GM12878 (cell line): ENCODE results near the gene PTPN12. TPM values are rescaled to one million over a fixed set of nuclear protein-coding genes. Genes with fewer than 3 reads are reported as not detected.

ENCODE experiments used
- ATAC-seq: fragments of 200-7000 bp; cut with Tn5 transposase; 3 replicates; pipeline ENCODE4 v1.9.1; 2020; ENCODE audit warnings: mild to moderate bottlenecking, moderate library complexity
- BruUV-seq: library from RNA; stranded (reverse); fragments of 400-500 nt; replicated peaks from 2 replicates; lab custom pipeline; 2021; lab: Mats Ljungman, UMichigan
- CTCF ChIA-PET: fragments of 300-600 bp; sonication (Branson Sonifier 250); formaldehyde crosslinking; extraction: SDS; loops from one replicate; lab custom pipeline; 2021; ENCODE audit warnings: inconsistent platforms; lab: Yijun Ruan, JAX
- POLR2A ChIA-PET: fragments of 350-600 bp; formaldehyde crosslinking; extraction: SDS; loops from one replicate; lab custom pipeline; 2021; ENCODE audit warnings: inconsistent platforms; lab: Charles Lee
- RAD21 ChIA-PET: fragments of 300-600 bp; sonication (Branson Sonifier 250); formaldehyde crosslinking; loops from one replicate; lab custom pipeline; 2023; ENCODE audit warnings: antibody characterized with exemption; ENCODE audit not compliant: unreplicated experiment; lab: Charles Lee
- SMC1A ChIA-PET: fragments of 300-600 bp; sonication (Branson Sonifier 250); formaldehyde crosslinking; loops from one replicate; lab custom pipeline; 2023; ENCODE audit not compliant: unreplicated experiment, uncharacterized antibody; lab: Charles Lee
- DNase-seq: peaks from one replicate; pipeline ENCODE4 v3.0.0-alpha.2; 2011; ENCODE audit warnings: low read depth, low spot score
- FAIRE-seq: peaks from 3 replicates; lab custom pipeline; 2011; peaks lifted over from hg19 to GRCh38; lab: Jason Lieb, UNC
- H2AFZ ChIP-seq: 2 replicates; pipeline ENCODE4 v1.6.0; 2011; ENCODE audit warnings: low read depth, low read length, control low read depth; ENCODE audit not compliant: control insufficient read depth
- H3K27ac ChIP-seq: 2 replicates; pipeline ENCODE4 v1.5.1; 2011; ENCODE audit warnings: control low read depth; ENCODE audit not compliant: control insufficient read depth, insufficient read depth
- H3K27me3 ChIP-seq, 2 experiments: replicated peaks in 1 of 2; 2 replicates each; pipeline versions ENCODE4 v1.6.0 to v1.6.1; 2011; ENCODE audit warnings: low read length in 1 of 2; ENCODE audit not compliant: control insufficient read depth in 2 of 2, insufficient read depth in 2 of 2
- H3K36me3 ChIP-seq, 2 experiments: 2 replicates each; pipeline ENCODE4 v1.5.1; 2011; ENCODE audit warnings: low read length in 1 of 2; ENCODE audit not compliant: control insufficient read depth in 2 of 2, insufficient read depth in 2 of 2
- H3K4me1 ChIP-seq: 2 replicates; pipeline ENCODE4 v1.6.1; 2011; ENCODE audit warnings: mild to moderate bottlenecking, low read length, moderate library complexity, mixed read lengths; ENCODE audit not compliant: control insufficient read depth, insufficient read depth
- H3K4me2 ChIP-seq: 2 replicates; pipeline ENCODE4 v1.6.0; 2011; ENCODE audit warnings: control low read depth; ENCODE audit not compliant: control insufficient read depth, insufficient read depth
- H3K4me3 ChIP-seq: fragments of 200-600 bp; sonication (generic); 2 replicates; pipeline ENCODE4 v1.5.1; 2016
- H3K79me2 ChIP-seq: 2 replicates; pipeline ENCODE4 v1.6.0; 2011; ENCODE audit warnings: low read length; ENCODE audit not compliant: control insufficient read depth, insufficient read depth
- H3K9ac ChIP-seq: 2 replicates; pipeline ENCODE4 v1.8.0; 2011; ENCODE audit warnings: low read length, control low read depth, mixed read lengths; ENCODE audit not compliant: control insufficient read depth, insufficient read depth
- H3K9me3 ChIP-seq: replicated peaks from 3 replicates; pipeline ENCODE4 v1.5.1; 2011; ENCODE audit warnings: mild to moderate bottlenecking, low read length; ENCODE audit not compliant: control insufficient read depth, insufficient read depth
- H4K20me1 ChIP-seq: 2 replicates; pipeline ENCODE4 v1.6.0; 2011; ENCODE audit not compliant: control insufficient read depth, insufficient read depth
- BMI1 ChIP-seq: fragments of 450-650 bp; IDR thresholded peaks from 2 replicates; pipeline ENCODE4 v1.6.1; 2016; ENCODE audit warnings: mild to moderate bottlenecking, moderate library complexity, borderline replicate concordance
- CBX5 ChIP-seq: sonication (generic); IDR thresholded peaks from 2 replicates; pipeline ENCODE4 v1.6.1; 2016; ENCODE audit warnings: low read depth, moderate library complexity, mild to moderate bottlenecking, inconsistent platforms
- EGR1 ChIP-seq, 2 experiments: IDR thresholded peaks; 1 replicate in 1 of 2; 2 replicates in 1 of 2; pipeline ENCODE4 v1.6.1; 2011 to 2012; ENCODE audit warnings: low read depth in 2 of 2, low read length in 2 of 2, borderline replicate concordance in 1 of 2, mild to moderate bottlenecking in 1 of 2, moderate library complexity in 1 of 2
- FOXM1 ChIP-seq: IDR thresholded peaks from 2 replicates; pipeline ENCODE4 v1.6.1; 2012; ENCODE audit warnings: low read depth, mild to moderate bottlenecking, inconsistent platforms, low read length, moderate library complexity
- HDGF ChIP-seq: fragments of 450-650 bp; IDR thresholded peaks from 2 replicates; pipeline ENCODE4 v1.6.1; 2016; ENCODE audit warnings: antibody characterized with exemption
- NBN ChIP-seq: fragments of 450-650 bp; IDR thresholded peaks from 2 replicates; pipeline ENCODE4 v1.6.1; 2016
- NFYA ChIP-seq: IDR thresholded peaks from 2 replicates; pipeline ENCODE4 v1.6.1; 2011; ENCODE audit warnings: low read depth, mild to moderate bottlenecking, low read length, improper control_type of control experiment, borderline replicate concordance
- NFYB ChIP-seq: IDR thresholded peaks from 2 replicates; pipeline ENCODE4 v1.6.1; 2011; ENCODE audit warnings: low read depth, mild to moderate bottlenecking, low read length, improper control_type of control experiment, moderate library complexity; ENCODE audit not compliant: insufficient read depth
- RFX5 ChIP-seq: IDR thresholded peaks from 2 replicates; pipeline ENCODE4 v1.6.1; 2011; ENCODE audit warnings: low read depth, low read length, improper control_type of control experiment
- SMAD1 ChIP-seq: fragments of 450-650 bp; IDR thresholded peaks from 2 replicates; pipeline ENCODE4 v1.6.1; 2018; ENCODE audit warnings: mild to moderate bottlenecking, low read depth; ENCODE audit not compliant: partially characterized antibody
- SMC3 ChIP-seq: IDR thresholded peaks from 2 replicates; pipeline ENCODE4 v1.6.1; 2011; ENCODE audit warnings: low read length, improper control_type of control experiment, borderline replicate concordance
- SPI1 ChIP-seq: IDR thresholded peaks from 2 replicates; pipeline ENCODE4 v1.6.1; 2011; ENCODE audit warnings: low read depth, mild to moderate bottlenecking, low read length, moderate library complexity, borderline replicate concordance; ENCODE audit not compliant: insufficient read depth
- TCF12 ChIP-seq: IDR thresholded peaks from 2 replicates; pipeline ENCODE4 v1.6.1; 2011; ENCODE audit warnings: low read depth, mild to moderate bottlenecking, low read length
- USF2 ChIP-seq: IDR thresholded peaks from 2 replicates; pipeline ENCODE4 v1.6.1; 2011; ENCODE audit warnings: low read depth, low read length, improper control_type of control experiment, borderline replicate concordance
- ZBTB11 ChIP-seq: fragments of 450-650 bp; formaldehyde crosslinking; IDR thresholded peaks from 2 replicates; pipeline ENCODE4 v1.5.0; 2022; ENCODE audit warnings: mild to moderate bottlenecking, missing genetic modification characterization
- ZNF384 ChIP-seq: IDR thresholded peaks from 2 replicates; pipeline ENCODE4 v1.6.1; 2012; ENCODE audit warnings: low read depth, mild to moderate bottlenecking, low read length, improper control_type of control experiment, borderline replicate concordance
- WGBS: methylation state at CpG from one replicate; pipeline ENCODE4 v1.1.6; 2016; ENCODE audit warnings: low lambda C conversion rate; ENCODE audit not compliant: insufficient replicate concordance, insufficient coverage; ENCODE audit errors: missing lambda C conversion rate; 5-methylcytosine and 5-hydroxymethylcytosine counted together
- in situ Hi-C: fragments of 300-500 bp; cut with MboI; formaldehyde crosslinking; loops from 9 replicates; pipeline ENCODE4 v1.14.3; 2018; ENCODE audit warnings: mixed read lengths
- intact Hi-C: fragments of 100-400 bp; cut with micrococcal nuclease; formaldehyde crosslinking; loops from one replicate; pipeline ENCODE4 v1.14.2; 2022; ENCODE audit not compliant: unreplicated experiment
- polyA plus RNA-seq, 11 experiments: library from polyadenylated mRNA; depleted of rRNA in 4 of 11; unstranded in 6 of 11; stranded (reverse) in 5 of 11; fragments of >200 nt; fragmentation: Nextera tagmentation in 4 of 11; fragmentation: Illumina TruSeq in 1 of 11; extraction: Ambion mirVana in 4 of 11; extraction: Trizol in 1 of 11; gene quantifications; 1 replicate in 1 of 11; 2 replicates in 10 of 11; pipeline versions ENCODE4 v1.2.1 to v1.2.3, GENCODE V29; 2011 to 2016; ENCODE audit warnings: inconsistent platforms in 2 of 11, missing spikeins in 2 of 11, low read depth in 1 of 11
- total RNA-seq, 4 experiments: library from RNA; depleted of rRNA in 3 of 4; stranded (reverse); fragments of >200 nt in 3 of 4; fragmentation: Illumina TruSeq in 1 of 4; extraction: Trizol in 1 of 4; gene quantifications; 2 replicates each; pipeline versions ENCODE4 v1.2.1 to v1.2.3, GENCODE V29; 2013 to 2021
- TF ChIP-seq, protein P1 (sequence below): fragments of 450-650 bp; IDR thresholded peaks from 2 replicates; pipeline ENCODE4 v1.6.1; 2017; ENCODE audit warnings: mild to moderate bottlenecking

The PTPN12 gene
- total and polyA plus RNA-seq, 10 of the 15 experiments (the other 5 are each of a cell fraction or from before 2014, with no cell fraction given), result 6.6 to 52.9 (median 17.4) TPM

DNA sequence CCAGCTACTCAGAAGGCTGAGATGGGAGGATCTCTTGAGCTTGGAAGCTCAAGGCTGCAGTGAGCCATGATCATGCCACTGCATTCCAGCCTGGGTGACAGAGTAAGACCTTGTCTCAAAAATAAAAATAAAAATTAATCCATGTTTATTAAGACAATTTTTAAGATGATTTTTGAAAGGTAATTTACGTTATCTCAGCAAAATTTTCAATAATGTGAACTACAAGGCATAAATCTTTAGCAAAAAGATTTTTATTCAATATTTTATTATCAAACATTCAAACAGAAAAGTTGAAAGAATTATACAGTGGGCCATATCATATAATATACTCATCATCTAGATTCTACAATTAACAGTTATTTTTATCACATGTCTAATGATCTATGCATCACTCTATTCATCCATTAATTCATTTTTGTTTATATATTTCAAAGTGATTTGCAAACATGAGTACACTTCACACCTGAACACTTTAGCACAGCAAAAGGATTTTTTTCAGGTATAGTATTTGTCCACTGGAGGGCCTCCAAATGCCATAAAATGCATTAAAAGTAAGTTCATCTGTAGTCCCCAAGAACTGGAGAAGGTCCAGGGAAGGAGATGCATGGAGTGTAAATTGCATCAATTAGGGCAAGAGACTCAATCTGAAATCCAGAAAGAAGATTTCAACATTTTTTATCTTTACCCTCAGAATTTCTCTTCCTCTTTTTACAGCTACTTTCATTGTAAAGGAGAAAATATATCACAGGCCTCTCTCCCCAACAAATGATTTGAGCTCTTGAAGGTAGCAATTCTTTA, 120.5 kb downstream of the PTPN12 start:
- SMC1A ChIA-PET, result interaction anchor here (0.6 to 6.6 kb wide), 25 partner anchors 8 to 383 kb away, joined by 3 to 75 read pairs (median 6); no protein-coding TSS in a partner anchor
- RAD21 ChIA-PET, result interaction anchor here (0.7 to 4.2 kb wide), 12 partner anchors 10 to 383 kb away, joined by 3 to 32 read pairs (median 6); partner anchors contain the start of genes PHTF2 and TMEM60
- H4K20me1 ChIP-seq, result no peaks in the 10 kb centered on the region
- BruUV-seq, result no TSS peak
- CTCF ChIA-PET, result interaction anchor here (0.6 to 14.1 kb wide), 45 partner anchors 8 to 385 kb away, joined by 3 to 225 read pairs (median 4); partner anchors contain the start of gene RSBN1L
- no peaks in the 10 kb centered on the region; a peak in 1 of 4 replicates for H3K36me3 ChIP-seq
- H3K27ac ChIP-seq, result no peak overlapping the region
- peak; percentile 12 for DNase-seq
- H3K4me1 ChIP-seq, result no peaks in the 10 kb centered on the region
- intact Hi-C loops, result loop anchor here (1.0 to 5.0 kb wide), 3 partner anchors 102 to 385 kb away; no protein-coding TSS in a partner anchor
- no peaks in the 10 kb centered on the region for H3K79me2 ChIP-seq
- H3K9ac ChIP-seq, result no peak overlapping the region
- no peak overlapping the region for H3K4me2 ChIP-seq
- ATAC-seq, result peak; percentile 87
- peak; percentile 68 for FAIRE-seq
- POLR2A ChIA-PET, result no interaction called here
- no peaks in the 10 kb centered on the region for H3K27me3 ChIP-seq
- H3K9me3 ChIP-seq, result no peaks in the 10 kb centered on the region
- in situ Hi-C loops, result loop anchor here (5.0 to 10.0 kb wide), 2 partner anchors 95 to 277 kb away; no protein-coding TSS in a partner anchor
- H3K4me3 ChIP-seq, result no peak overlapping the region
- no peak overlapping the region for H2AFZ ChIP-seq
- 4% methylated on average over 1 of the region's 1 CpG for WGBS
- no peak for TF ChIP-seq RFX5
- no peak for TF ChIP-seq FOXM1
- TF ChIP-seq ZNF384, result no peak
- TF ChIP-seq SPI1, result peak; percentile 38; the same call in 1 of the 2 replicates
- no peak for TF ChIP-seq NFYA
- TF ChIP-seq ZBTB11 (CRISPR knock-in tag), result no peak
- TF ChIP-seq USF2, result no peak
- TF ChIP-seq SMAD1, result no peak
- no peak for TF ChIP-seq BMI1
- no peak for TF ChIP-seq NBN
- no peak for TF ChIP-seq HDGF
- peak; percentile 87 for TF ChIP-seq SMC3
- TF ChIP-seq, protein P1, sequence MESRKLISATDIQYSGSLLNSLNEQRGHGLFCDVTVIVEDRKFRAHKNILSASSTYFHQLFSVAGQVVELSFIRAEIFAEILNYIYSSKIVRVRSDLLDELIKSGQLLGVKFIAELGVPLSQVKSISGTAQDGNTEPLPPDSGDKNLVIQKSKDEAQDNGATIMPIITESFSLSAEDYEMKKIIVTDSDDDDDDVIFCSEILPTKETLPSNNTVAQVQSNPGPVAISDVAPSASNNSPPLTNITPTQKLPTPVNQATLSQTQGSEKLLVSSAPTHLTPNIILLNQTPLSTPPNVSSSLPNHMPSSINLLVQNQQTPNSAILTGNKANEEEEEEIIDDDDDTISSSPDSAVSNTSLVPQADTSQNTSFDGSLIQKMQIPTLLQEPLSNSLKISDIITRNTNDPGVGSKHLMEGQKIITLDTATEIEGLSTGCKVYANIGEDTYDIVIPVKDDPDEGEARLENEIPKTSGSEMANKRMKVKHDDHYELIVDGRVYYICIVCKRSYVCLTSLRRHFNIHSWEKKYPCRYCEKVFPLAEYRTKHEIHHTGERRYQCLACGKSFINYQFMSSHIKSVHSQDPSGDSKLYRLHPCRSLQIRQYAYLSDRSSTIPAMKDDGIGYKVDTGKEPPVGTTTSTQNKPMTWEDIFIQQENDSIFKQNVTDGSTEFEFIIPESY, result no peak
- no peak for TF ChIP-seq NFYB
- TF ChIP-seq CBX5, result no peak
- no peak for TF ChIP-seq EGR1 (IDR thresholded peaks at IDR 0.05; ENCODE audit: borderline replicate concordance in 1 of 2, low read depth in 2 of 2, low read length in 2 of 2)
- TF ChIP-seq TCF12, result no peak
